Dedifferentiated amniotic fluid mesenchymal stem cell (primary cell): ENCODE measurements around the gene TCFL5.
"Not testable (repeated sequence)": the region's sequence is repeated elsewhere in the genome, so short reads cannot be mapped to it uniquely, and the experiment has no call there.

Experiments
- DNase-seq: peaks from one replicate; pipeline ENCODE4 v3.0.0-alpha.2; 2016; ENCODE audit errors: extremely low spot score

The TCFL5 gene

GRCh38 chr20:62855120-62855519, 6.5 kb downstream of the TCFL5 start:
- DNase-seq = no peak

DNA sequence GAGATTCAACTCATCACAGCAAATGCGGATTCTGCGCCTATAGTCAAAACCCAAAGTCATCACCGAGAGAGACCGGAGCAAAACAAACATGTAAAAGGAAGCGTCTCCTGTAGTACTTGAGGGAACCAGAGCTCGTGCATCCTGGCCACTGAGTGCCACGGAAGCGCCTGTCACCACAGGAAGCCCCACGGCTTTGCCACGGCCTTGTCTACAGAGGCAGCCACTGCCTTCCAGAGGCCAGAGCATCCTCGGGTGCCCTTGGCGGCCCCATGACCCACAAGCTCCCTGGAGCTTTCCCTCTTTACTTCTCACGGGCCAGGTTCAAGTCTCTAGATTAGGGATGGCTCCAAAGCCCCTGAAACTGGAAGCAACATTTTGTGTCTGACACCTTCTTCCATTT, 7.5 kb downstream of the TCFL5 start:
- DNase-seq = no peak

DNA sequence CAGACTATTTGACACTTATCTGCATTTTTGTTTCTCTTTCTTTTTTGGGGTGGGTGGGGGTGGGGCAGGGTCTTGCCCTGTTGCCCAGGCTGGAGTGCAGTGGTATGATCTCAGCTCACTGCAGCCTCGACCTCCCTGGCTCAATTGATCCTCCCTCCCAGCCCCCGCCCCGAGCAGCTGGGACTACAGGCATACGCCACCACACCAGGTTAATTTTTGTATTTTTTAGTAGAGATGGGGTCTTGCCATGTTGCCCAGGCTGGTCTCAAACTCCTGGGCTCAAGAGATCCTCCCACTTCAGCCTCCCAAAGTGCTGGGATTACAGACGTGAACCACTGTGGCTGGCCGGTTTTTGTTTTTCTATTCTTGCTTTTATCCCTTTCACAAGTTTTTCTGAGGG, 8.3 kb downstream of the TCFL5 start:
- not testable (repeated sequence) for DNase-seq

GRCh38 chr20:62852841-62853240, 8.8 kb downstream of the TCFL5 start:
- no peak for DNase-seq

GRCh38 chr20:62852196-62852595, 9.4 kb downstream of the TCFL5 start:
- no peak for DNase-seq

GRCh38 chr20:62850333-62850974, 11.2 kb downstream of the TCFL5 start:
- DNase-seq = no peak

GRCh38 chr20:62849431-62849830, 12.2 kb downstream of the TCFL5 start:
- DNase-seq = no peak

DNA sequence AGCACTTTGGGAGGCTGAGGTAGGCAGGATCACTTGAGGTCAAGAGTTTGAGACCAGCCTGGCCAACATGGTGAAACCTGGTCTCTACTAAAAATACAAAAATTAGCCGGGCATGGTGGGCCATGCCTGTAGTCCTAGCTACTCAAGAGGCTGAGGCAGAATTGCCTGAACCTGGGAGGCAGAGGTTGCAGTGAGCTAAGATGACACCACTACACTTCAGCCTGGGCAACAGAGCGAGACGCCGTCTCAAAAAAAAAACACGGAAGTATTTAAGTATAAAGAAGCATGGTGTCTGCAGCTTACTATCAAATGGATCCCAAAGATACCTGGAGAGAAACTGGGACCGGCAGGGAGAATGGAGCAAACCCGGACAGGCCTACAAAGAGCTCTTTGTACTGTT, 12.7 kb downstream of the TCFL5 start:
- DNase-seq = not testable (repeated sequence)

- DNase-seq = no peak
Measured at GRCh38 chr20:62846166-62846890, 15.3 kb downstream of the TCFL5 start.

GRCh38 chr20:62845416-62846160, 16.0 kb downstream of the TCFL5 start:
- no peak for DNase-seq

- no peak for DNase-seq
Measured at GRCh38 chr20:62844182-62844581, 17.4 kb downstream of the TCFL5 start.

DNA sequence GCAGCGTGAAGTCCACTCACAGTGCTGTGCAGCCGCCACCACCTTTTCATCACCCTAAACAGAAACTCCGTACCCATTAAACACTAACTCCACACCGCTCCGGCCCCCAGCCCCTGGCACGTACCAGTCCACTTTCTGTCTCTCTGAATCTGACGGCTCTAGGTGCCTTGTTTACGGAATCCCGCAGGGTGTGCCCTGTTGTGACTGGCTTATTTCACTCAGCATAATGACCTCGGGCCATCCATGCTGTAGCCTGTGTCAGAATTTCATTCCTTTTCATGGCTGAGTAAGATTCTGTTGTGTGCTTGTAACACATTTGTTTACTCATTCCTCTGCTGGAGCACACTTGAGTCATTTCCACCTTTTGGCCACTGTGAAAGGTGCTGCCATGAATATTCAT, 18.0 kb downstream of the TCFL5 start:
- no peak for DNase-seq

GRCh38 chr20:62841705-62842212, 19.9 kb downstream of the TCFL5 start:
- DNase-seq = no peak

DNA sequence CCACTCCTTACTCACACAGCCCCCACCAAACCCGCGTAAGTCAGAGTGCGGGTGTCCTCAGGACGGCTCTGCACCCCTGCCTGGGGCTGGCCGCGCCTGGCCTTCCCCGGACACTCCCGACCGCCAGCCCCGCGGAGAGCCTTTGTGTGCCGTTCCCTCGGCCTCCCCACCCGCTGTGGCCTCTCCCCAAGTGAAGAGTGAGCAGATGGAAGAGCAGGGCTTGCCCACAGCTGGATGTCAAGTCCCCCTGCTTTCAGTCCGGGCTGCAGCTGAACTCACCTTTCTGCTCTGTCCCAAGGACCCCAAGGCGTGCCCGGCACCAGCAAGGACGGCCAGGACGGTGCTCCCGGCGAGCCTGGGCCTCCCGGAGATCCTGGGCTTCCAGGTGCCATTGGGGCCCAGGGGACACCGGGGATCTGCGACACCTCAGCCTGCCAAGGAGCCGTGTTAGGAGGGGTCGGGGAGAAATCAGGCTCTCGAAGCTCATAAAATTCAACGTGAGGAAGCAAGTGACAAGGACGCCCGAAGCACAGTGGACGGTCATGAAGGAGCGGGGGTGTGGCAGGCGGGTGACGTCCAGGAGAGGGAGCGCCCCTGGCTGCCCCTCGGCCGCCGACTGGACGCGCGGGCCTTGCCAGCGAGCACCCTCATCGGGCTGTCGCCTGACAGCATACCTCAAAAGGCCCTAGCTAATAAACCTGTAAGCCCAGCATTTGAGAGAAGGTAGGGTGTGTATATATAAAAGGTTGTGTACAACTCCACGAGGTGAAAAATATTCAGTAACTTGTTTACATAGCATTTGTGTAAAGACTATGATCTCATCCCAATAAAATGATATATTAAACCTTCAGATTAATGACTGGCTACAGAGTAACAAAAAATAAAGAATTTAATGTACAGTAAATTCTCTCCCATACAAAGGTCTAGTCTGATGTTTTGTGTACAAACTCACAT, 21.1 kb downstream of the TCFL5 start:
- no peak for DNase-seq

DNA sequence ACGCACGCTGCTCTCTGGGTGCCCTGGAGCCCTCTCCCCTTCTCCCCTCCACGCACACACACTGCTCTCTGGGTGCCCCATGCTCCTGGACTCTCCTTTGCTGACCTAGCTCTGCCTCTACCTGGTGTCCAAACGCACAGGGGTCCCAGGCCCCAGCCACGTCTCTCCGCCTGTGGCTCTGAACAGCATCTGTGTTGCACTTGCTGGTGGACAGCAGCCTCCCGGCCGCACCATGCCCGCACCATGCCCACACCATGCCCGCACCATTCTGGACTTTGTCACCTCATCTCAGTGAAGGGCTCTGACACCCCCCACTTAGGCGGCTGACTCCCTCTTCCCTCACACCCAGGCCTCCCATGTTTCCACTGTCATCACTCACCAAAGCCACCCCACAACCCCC, 21.8 kb downstream of the TCFL5 start:
- no peak for DNase-seq

- no peak for DNase-seq
Measured at GRCh38 chr20:62839261-62839660, 22.4 kb downstream of the TCFL5 start.

- no peak for DNase-seq
Measured at GRCh38 chr20:62838128-62838891, 23.3 kb downstream of the TCFL5 start.

GRCh38 chr20:62837790-62838127, 23.9 kb downstream of the TCFL5 start:
- no peak for DNase-seq

DNA sequence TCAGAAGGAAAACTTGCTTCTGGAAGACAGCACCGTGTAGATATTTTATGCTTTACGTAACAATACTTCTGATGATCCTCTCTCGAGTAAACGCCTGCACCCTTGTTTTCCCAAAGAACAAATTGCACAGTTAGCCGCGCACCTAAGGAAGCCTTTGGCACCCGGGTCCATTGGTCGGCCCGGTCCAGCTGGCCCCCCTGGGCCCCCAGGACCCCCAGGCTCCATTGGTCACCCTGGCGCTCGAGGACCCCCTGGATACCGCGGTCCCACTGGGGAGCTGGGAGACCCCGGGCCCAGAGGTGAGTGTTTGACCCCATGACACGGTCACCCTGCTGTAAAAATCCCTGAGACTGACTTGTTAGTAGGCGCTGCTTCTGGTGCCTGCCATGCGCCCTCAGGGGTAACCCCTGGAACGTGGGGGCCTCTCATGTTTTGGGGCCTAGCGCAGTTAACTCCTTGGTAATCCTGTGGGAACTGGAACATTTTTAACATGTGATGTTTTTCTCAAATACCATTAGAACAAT, 24.6 kb downstream of the TCFL5 start:
- no peak for DNase-seq
